GDM1 (cell line): ENCODE results near the gene CAV1.

ENCODE experiments used
- DNase-seq: peaks from one replicate; lab custom pipeline; 2025; lab: John Stamatoyannopoulos, UW

The CAV1 gene

DNA sequence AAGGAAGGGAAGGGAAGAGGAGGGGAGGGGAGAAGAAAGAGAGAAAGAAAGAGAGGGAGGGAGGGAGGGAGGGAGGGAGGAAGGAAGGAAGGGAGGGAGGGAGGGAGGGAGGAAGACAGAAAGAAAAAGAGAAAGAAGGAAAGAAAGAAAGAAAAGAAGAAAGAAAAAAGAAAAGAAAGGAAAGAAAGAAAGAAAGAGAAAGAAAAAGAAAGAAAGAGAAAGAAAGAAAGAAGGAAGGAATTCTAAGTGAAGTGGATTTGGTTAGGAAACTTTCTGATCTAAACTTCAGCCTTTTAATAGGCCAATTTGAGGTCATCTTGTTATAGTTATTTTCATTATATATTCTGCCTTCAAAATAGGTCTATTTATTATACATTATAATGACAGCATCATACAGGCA, 21.0 kb upstream of the CAV1 start:
- no peak for DNase-seq

DNA sequence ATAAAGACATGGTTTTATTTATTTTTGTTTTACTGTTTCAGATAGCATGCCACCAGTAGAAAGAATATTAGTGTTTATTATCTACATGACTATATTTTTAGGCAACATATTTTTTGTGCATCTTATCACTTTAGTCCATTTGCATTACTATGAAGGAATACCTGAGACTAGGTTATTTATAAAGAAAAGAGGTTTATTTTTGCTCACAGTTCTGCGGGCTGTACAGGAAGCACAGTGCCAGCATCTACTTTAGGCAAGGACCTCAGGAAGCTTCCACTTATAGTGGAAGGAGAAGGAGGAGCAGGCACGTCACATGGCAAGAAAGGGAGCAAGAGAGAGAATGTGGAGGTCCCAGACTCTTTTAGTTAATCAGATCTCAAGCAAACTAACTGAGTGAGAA, 19.6 kb upstream of the CAV1 start:
- DNase-seq = no peak

DNA sequence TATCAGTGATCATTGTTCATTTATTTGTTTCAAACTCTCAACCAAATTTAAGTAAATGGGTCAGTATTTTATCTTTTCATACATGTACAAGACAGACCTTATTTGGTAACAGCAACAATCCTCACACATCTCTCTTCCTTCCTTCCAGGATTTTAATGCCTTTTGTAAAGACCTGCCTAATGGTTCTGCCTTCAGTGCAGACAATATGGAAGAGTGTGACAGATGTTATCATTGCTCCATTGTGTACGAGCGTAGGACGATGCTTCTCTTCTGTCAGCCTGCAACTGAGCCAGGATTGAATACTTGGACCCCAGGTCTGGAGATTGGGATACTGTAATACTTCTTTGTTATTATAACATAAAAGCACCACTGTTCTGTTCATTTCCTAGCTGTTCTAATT, 19.0 kb upstream of the CAV1 start:
- no peak for DNase-seq

DNA sequence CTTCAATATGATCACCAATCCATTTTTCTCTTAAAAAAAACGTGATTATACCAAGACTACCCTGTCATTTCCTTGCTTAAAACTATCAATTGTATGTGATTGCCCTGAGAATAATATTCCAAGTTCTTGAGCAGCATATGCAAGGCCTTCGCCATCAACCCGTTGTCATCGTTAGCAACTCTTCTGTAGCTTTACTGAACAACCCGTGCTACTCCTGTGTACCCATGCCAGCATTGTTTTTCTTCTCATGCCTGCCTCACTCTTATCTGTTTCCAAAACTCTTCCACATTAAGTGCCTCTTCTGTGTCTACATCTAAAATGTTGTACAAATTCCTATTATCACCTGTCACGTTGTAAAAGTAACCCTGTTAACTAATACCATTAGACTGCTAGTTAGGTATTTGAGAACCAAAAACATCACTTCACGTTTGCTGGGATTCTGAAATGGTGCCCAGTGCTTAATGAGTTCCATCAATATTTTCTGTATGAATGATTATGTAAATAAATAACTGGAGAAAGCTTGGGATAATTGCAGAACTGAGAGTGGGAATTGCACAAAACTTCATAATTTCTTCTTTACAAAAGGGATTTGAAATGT, 14.8 kb upstream of the CAV1 start:
- DNase-seq = no peak

DNA sequence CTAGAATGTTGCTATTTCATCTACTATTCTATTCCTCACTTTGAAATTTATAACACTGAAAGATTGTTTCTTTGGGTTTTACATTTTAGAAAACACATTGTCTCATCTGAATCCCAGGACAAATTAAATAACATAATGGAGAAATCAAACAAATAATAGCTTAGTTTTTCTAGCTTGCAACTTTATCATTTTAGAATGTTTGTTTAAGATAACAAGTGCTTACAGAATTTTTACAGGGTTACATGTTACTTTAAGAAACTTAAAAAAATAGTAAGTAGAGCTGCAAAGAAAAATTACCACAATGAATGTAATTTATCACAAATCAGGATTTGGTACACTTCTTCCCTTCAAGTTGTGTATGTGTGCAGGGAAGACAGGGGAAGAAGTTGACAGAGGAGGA, 14.0 kb upstream of the CAV1 start:
- DNase-seq = no peak

DNA sequence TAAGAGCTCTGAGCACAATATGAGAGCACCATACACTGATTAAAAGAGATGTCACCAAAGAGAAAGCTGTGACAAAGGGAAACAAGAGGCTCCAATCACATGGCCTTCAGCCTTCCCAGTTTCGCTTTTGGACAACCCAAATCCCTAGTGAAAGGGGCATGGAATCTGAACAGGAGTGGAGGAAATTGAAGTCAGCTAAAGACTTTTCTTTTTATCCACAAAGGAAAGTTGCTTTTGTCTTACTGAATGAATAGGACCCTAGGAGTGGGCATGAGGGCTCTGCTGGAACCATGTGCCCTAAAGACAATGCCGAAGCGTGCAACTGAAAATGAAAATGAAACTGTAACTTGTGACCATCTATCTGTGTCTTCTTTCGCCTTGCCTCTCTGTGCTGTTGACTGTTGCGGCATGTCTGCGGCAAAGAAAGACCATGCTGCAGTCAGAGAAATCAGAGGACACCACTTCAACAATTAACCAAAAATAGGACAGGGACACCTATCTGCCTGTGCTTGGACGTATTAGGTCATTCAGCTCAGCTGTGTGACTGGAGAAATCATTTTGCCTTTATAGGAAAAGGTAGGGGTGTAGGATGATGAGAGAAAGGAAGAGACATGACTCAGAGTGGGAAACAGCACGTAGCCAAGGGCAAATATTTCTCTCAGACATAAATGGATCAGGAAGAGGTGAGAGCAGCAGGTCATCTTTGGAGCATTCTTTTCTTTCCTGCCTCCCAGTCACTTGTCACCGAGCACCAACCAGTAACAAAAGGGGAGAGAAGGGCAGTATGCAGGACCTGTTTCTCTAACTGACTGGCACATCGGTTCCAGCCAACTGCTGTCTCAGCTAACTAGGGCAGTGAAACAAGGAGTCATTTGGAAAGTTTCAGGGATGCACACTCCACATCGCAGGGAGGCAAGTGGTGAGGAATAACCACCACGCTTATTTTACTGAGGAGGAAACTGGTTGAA, 13.0 kb upstream of the CAV1 start:
- DNase-seq = no peak

DNA sequence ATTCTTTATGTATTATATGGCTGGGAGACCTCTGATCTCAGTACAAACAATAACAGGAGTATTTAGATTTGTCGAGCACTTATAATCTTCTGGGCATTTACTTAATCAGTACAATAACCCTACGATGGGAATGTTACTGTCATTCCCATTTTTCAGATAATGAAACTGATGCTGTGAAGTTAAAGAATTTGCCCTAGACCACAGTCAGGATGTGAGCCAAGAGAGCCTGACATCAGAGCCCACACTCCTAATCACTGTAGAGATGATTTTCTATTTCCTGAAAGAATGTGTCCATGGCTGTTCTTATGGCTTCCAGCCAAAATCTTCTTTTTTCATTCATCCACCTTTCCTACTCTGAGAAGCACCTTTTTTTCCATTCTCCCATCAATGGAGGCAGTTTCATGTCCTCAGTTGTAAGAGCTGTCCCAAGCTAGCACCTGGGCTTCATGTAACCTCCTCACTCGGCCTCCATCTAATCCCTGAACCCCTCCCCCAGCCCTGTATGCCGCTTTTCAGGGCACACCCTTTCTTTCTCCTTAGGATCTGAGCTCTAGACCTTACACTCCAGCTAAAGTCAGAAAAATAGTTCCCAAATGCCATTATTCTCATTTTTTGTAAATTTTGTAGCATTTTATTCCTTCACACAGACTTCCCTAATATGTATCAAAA, 12.2 kb upstream of the CAV1 start:
- no peak for DNase-seq

DNA sequence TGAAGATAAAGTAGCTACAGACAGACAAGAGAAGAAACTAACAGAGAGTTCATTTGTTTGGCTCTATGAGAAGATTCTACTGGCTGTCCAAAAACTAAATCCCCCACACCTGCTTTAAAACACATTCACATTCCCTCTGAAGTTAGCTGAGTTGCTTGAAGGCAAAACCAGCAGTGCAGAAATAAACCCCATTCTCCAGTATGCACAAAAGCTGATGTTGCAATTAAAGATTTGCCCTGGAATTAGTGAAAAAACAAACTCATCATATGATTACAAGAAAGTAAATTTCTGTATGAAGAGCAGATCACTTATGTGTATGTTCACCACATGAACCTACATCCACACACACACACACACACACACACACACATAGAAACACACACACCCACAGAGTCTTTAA, 9.3 kb upstream of the CAV1 start:
- no peak for DNase-seq

DNA sequence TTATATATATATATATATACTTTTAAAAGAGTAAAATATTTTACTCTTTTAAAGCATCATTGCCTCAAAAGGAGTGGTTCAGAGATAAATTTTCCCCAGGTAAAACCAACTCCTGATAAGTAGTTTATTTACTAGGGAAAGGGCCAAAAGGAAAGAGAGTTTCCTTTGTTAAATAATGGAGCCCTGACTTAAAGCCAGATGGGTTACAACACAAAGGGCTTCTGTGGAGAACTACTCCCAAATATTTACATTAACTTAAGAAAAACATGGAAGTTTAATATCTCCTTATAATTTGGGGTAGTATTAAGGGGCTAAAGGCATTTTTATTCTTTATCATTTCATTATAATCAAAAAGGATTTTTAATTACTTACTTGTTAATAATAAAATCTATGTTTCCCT, 8.5 kb upstream of the CAV1 start:
- no peak for DNase-seq

DNA sequence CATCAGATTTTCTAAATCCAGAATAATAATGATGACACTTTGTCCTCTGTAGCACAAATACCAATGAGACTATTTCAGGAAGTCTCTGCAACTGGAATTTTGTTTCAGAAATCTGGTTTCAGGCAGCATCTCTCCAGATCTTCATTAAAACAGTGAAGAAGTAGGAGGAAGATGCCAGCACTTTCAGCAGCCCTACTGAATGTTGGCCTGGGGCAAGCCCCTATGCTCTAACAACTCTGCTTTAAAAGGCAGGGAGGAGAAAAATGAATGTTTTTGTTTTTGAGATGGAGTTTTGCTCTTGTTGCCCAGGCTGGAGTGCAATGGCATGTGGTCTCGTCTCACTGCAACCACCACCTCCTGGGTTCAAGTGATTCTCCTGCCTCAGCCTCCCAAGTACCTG, 7.2 kb upstream of the CAV1 start:
- DNase-seq = no peak

DNA sequence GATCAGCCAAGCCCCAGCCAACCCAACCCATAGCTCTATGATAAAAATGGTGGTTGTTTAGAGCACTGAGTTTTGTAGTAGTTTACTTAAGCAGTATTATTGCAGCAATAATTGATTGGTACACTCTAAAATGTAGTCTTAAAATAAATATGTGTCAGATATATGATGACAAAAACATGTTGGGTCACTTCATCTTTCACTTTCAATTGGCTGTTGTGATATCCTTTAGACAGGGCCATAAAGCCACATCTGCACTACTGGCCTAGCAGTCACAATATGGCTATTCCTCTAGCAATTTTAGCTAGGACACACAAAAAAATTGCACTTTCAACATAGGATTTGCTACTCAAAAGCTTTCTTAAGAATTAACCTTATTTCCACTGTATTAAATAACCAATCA, 5.9 kb upstream of the CAV1 start:
- no peak for DNase-seq

DNA sequence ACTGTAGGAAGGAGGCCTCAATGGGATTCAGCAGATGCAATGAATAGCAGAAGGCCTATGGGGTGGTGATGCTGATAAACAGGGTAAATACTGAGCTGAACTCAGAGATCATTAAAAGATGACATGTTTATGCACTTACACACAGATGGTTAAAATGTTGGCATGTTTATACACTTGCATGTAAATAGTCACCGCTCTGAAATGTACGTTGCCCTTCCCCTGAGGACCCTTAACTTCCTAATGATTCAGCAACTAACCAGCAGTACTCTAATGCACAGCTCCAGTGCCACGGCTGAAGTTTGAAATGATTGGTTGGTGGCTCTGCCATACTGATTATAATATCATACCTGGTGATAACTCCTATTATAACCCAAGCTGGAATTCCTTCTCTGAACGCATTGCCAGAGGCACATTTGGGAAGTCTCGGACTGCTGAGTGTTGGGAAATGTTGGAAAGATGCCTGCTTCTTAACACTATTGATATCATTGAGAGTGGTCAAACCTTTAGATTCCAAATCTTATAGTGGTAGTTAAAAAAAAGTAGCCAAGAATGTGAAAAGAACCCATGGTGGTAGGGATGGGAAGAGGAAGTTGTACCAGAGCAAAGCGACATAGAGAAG, 3.7 kb upstream of the CAV1 start:
- DNase-seq = no peak

DNA sequence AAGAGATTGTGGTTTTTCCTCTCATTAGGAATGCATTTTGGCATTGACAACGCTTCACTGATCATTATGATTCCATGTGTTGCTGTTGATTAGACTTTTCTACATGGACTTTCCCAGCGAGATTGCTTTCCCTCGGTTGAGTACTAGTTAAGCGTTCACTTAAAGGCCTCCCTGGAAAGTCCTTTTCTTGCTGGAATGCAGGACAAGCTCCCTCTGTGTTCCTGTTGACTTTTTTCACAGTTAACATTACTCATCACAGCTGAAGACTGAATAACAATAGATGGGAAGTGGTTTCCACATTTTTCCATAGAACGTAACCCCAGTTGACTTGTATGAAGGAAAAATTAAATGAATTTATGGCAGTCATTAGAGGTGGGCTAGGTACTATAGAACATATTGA, 2.6 kb upstream of the CAV1 start:
- DNase-seq = no peak

DNA sequence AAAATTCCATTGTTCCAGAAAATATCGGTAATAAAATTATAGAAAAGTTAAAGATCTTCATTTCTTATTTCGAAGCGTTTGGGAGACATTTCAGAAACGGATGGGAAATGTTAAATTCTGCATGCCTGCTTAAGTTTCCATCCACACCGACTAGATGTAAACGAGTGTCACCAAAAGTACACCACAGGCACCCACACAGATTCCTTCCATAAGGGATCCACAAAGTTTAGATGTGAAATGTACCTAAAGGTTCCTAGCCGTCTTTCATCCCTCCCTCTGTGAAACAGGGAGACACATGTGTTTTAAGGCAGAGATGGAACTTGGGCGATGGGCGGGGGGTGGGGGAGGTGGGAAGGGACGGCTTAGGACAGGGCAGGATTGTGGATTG, 621 bp upstream of the CAV1 start:
- no peak for DNase-seq

DNA sequence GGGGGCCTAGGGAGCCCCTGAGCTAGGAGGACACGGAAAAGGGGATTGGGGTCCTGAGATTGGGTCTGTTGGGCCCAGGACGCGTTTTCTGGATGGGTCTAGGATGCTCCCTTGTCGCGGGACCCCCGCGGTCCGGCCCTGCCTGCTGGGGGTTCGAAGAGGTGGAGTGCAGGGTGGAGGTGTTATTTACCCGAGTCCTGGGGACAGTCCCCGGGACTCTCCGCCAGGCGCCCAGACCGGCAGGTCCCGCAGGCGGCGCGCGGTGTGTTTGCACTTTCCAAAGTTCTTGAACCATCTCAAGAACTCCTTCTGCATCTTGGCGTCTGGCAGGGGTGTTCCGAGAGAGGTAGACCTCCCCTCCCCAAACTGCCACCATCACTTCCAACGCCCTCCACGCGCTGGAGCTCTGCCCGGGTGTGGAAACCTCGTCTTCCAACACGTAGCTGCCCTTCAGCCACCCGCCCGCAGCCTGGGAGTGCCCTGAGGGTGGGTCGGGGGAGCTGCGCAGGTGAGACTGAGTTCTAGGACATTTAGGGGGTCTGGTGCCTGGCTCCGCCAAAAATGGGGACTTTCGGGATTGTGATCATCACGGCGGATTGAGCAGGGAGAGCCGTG, 569 bp downstream of the CAV1 start:
- no peak for DNase-seq

DNA sequence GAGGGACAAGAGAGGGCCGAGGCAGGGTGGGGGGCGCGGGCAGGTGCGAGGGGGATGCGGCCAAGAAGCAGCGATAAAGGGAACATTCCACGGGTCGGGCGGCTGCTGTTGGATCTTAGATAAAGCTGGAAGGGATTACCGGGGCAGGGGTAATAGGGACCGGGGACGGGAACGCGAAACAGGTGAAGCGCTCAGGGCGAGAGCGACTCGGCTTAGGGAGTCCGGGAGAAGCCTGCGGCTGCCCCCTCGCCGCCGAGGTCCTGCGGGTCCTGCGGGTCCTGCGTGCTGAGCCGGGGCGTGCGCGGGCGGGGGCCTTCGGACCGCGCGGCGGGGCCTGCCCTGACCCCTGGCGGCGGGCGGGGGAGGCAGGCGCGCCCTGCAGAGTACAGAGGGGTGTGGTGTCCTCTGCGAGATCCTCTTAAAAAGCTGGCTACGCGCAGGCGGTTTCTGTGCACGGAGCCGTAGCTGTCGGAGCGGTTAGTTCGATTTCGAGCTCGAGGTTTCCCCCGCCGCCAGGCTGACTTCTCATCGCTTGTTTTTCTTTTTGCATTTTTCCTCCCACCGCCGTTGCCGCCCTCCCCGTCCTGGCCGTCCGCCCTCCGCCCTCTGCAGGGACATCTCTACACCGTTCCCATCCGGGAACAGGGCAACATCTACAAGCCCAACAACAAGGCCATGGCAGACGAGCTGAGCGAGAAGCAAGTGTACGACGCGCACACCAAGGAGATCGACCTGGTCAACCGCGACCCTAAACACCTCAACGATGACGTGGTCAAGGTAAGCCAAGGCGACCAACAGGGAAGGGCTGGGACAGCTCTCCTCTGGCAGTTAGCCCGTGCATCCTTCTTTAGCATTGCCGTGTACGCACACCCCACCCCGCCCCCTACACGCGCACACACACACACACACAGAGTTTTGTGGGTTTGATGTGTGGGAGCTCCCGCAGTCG, 1.4 kb downstream of the CAV1 start:
- no peak for DNase-seq

DNA sequence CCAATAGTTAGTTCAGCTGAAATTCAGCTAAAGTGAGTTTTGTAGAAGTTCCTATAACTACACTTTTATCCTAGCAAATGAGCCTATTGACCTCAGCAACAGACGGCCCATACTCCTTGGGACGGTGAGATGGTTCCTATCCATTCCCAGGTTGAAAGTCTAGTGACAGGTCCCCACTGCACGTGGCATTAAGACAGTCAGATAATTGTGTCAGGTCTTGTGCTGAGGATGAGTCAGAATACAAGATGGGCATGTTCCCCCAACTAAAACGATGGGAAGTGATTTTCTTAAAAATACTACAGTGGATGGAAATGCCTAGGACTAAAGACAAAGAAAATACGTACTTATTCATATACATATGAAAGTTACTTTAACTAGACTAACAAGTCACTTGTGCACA, 2.1 kb downstream of the CAV1 start:
- DNase-seq = no peak

DNA sequence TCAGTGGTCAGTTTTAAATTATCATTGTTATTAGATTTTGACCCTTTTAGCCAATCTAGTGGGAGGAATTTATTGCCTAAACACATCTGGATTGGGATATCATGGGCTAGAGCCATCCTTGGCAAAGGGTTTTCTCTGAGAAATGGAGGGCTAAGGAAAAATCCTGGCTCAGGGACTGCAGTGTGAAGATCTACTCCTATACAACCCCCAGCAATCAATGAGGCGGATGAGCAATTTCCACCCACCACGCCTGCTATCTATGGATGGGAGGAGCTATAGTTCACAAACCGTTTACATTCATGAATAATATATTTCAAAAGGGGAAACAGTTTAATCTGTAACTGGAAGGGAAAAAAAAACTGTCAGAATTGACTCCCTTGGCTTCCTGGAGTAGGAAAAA, 2.7 kb downstream of the CAV1 start:
- DNase-seq = no peak

DNA sequence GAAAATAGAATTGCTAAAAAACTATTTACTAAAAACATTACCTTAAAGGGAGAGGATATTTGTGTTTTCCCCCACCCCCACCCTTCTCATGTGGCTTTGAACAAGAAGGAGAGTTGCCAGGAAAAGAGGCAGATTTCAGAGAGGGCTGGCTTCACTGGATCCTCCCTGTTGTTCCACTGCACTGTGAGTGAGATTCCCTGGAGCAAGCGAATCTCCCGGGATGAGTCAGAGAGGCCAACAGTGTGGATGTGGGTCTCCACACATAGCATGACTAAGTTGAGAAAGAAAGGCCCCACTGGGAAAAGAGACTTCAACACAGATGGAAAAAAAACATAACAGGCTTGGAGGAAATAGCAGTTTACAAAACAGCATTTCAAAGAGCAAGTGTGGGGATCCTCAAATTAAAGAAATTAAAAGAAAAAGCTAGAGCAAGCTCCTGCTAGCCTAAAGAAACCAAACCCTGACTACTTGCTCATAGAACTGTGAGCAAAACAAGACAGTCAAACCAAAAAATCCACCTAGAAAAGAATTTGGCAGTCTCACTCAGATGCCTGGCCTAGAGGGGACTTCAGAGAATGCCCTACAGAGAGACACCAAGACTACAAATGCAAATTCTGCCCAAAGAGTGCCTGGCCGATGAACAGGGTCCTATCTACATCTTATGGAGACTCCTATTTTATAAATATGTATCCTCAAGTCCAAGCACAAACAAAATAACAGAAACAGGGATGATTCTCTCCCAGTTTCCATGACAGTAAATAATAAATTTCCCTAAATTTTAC, 3.4 kb downstream of the CAV1 start:
- no peak for DNase-seq

DNA sequence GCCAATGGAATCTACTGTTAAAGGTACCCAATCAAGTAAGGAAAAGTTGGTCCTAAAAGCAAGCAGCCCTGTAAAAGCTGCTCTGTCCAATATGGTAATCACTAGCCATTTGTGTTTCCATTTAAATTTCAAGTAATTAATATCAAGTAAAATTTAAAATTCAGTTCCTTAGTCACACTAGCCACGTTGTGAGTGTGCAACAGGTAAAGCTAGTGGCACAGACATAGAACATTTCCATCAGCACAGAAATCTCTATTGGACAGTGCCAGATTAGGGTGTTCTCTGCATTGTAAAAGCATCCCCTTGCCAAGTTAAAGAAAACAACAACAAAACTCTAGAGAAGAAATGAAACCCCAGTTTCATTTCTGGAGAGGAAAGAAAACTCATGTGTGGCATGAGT, 4.4 kb downstream of the CAV1 start:
- DNase-seq = no peak
